ENCODE data around the gene CARMIL1.
"Not testable (repeated sequence)": the region's sequence is repeated elsewhere in the genome, so short reads cannot be mapped to it uniquely, and the experiment has no call there.

CARMIL1 gene

GRCh38 chr6:25411316-25411950, 132.3 kb downstream of the CARMIL1 start:
- DNase-seq (ENCODE audit: low read depth): no peak

- DNase-seq (ENCODE audit: low read depth): no peak
Measured at GRCh38 chr6:25413207-25413905, 134.2 kb downstream of the CARMIL1 start.

- DNase-seq (ENCODE audit: low read depth): no peak
Measured at GRCh38 chr6:25414168-25414567, 135.0 kb downstream of the CARMIL1 start.

DNA sequence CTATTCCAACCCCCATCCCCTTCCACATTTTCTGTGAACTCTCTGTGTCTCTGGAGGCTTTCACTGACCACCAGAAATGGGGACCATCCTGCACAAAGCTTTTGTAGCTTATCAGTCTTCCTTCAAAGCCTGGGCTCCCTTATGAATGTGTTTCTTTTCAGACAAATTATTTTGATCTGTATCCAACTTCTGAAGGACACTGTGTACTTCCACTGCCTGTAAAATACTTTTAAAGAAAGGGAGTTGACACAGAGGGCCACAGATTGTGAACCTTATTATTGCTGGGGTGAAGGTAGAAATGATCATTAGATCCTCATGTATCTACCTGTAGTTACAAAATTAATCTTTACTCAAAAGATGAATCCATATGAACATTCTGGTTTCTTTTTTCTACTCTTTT, 135.6 kb downstream of the CARMIL1 start:
- DNase-seq (ENCODE audit: low read depth): no peak

- DNase-seq (ENCODE audit: low read depth): no peak
Measured at GRCh38 chr6:25415274-25415673, 136.1 kb downstream of the CARMIL1 start.

GRCh38 chr6:25415701-25416100, 136.5 kb downstream of the CARMIL1 start:
- DNase-seq (ENCODE audit: low read depth): no peak

DNA sequence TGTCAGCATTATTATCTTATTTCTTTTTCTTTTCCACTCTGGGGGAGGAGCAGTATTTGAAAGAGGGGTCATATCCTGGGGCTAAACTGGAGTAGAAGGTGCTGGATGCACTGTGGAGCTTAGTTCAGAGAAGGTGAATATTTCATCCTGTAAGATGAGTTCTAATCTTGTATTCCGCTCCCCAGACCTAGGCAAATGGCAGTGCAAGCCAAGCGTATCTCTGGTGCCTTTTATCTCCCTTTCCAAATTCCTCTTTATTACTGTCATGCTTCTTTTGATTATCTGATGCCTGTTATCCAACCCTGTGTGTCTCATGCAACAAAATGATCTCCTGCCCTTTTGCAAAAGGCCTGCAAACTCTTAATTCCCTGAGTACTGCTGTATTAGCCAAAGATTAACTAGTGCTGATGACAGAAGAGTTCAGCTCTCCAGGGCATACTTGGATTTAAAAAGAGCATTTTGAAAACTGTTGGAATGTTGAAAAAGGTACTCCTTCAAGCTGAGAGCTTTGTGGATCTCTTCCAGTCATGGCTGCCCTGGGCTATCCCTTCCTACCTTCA, 138.0 kb downstream of the CARMIL1 start:
- no peak for DNase-seq (ENCODE audit: low read depth)

DNA sequence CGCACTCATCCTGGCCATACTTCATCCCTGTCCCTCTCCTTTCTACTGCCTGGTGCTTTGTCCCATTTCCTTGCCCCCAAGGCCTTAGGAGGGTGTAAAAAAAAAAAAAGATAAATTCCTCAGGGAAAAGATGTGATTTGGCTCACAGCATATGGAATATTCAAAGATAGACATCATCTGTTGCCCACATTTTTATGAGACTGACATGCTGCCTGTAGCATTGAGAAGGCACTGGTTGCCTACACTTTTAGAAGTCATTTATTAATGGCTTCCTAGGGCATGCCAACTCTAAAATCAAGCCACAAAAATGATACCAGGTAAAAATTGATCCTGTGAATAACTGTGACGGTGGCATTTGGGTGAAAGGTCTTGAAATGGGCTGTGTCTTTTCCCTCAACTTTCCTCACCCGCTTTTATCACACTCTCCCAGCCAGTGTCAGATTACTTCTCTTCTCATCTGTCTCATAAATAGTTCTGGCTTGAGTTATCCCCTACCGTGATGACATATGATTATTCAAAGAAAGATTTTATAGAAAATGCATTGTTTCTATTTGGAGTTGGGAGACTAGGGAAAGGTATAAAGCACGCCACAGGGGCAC, 139.4 kb downstream of the CARMIL1 start:
- DNase-seq (ENCODE audit: low read depth): no peak

DNA sequence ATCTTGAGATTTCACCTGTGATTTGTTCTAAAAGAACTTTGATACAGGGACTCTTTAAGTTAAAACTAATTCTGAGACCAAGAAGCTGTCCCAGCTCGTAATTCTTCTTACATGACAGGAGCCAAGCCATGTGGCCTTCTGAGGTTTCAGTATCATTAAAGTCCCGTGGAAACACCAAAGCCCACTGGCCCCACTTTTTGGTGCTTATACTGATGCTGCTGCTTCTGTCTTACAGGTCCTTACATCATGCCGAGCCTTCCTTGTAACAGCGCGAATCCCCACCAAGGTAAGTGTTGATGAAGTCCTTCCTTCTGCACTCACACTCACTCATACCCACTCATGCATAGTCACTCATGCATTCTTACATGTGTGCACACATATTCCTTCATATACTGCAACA, 140.7 kb downstream of the CARMIL1 start:
- no peak for DNase-seq (ENCODE audit: low read depth)

- DNase-seq (ENCODE audit: low read depth): no peak
Measured at GRCh38 chr6:25423358-25423757, 144.2 kb downstream of the CARMIL1 start.

GRCh38 chr6:25424303-25424702, 145.1 kb downstream of the CARMIL1 start:
- no peak for DNase-seq (ENCODE audit: low read depth)

- DNase-seq (ENCODE audit: low read depth): no peak
Measured at GRCh38 chr6:25427549-25427948, 148.4 kb downstream of the CARMIL1 start.

GRCh38 chr6:25428758-25429317, 149.7 kb downstream of the CARMIL1 start:
- DNase-seq (ENCODE audit: low read depth): no peak

DNA sequence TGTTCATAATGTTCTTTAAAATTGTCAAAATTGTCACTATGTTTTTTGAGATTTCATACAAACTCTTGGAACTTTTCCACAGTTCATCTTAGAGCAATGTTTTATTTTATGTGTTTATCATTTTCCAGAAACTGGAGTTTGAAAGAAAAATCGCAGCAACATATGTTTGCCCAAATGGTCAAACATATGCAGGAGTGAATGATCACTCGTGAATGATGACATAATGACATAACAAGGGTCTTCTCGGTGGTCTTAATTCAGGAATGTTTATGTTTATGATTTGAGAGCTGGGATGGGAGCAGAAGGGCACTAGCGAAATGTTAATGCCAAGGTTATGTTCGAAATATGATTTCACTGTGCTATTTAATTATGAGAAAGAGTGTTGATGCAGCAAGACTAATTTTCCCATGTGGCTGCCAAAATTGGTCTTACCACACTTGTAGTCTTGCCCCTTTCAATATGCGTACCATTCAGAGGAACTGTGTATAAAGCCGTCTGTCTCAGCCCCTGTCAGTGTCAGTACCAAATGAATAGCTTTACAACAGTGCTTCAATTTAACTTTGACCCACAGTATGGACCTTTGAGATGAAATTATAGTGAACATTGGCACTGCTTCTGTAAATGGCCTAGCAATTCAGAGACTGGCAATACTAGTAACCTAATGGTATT, 152.3 kb downstream of the CARMIL1 start:
- no peak for DNase-seq (ENCODE audit: low read depth)

GRCh38 chr6:25431975-25432307, 152.8 kb downstream of the CARMIL1 start:
- no peak for DNase-seq (ENCODE audit: low read depth)

DNA sequence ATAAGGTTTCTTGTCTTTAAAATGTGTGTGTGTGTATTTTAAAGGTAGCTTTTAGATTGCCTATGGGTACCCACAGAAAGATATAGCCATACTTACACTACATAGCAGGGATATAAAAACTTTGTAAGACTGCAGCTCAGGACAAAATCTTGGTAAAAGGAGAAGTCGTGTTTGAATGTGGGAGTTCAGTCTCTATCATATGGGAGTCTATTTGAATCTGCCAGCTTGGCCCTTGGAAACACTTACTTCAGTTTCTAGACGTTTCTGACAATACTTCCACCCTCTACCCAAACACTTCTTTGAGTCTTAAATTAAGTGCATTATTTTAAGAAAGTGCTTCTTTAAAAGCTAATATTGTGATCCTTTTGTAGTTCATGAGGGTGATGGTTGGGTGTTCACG, 155.7 kb downstream of the CARMIL1 start:
- DNase-seq (ENCODE audit: low read depth): no peak

GRCh38 chr6:25435416-25435985, 156.3 kb downstream of the CARMIL1 start:
- DNase-seq (ENCODE audit: low read depth): no peak

DNA sequence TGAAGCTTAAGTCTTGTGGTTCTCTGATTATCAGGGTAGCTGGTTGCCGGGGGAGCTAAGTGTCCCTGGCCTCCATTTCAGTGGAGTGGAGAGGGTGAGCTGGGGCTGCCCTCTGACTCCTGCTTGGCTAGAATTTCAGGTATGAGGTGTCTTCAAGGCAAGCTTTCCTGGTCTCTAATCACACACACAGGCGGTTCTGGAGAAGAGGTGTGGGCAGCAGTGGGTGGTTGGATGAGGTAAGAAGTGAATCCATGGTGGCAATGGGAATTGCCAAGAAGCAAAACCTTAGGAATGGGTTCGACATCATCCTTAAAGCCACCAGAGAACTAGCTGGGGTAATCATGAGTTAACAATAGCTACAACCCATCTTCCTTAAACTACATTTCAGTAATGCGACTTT, 157.6 kb downstream of the CARMIL1 start:
- DNase-seq (ENCODE audit: low read depth): no peak

- DNase-seq (ENCODE audit: low read depth): no peak
Measured at GRCh38 chr6:25439368-25439767, 160.2 kb downstream of the CARMIL1 start.

DNA sequence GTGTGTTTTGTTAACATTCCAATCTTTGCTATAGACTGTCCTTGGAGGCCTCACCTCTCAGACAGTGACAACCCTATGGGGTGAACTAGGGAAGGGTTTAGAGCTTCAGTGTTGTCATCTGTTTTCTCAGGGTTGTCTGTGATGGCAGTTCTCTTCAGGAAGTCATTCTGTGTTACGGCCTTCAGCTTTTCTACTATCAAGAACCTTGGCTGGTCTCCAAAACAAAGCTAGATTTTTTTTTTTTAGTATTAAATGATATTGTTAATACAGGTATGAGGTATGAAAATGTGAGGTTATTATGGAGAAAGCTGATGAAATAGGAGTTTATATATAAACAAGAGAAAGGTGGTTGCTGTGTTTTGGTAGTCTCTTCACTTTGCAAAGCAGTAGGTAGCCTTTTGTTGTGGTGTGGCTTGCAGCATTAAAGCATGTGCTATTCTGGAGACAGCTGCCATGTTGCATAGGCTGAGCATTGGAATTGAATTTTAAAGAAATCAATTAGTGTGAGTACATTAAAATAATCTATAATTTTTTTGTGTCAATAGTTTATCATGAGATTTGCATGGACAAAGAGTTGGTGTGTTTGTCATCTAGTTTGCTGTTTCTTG, 162.6 kb downstream of the CARMIL1 start:
- DNase-seq (ENCODE audit: low read depth): no peak

- no peak for DNase-seq (ENCODE audit: low read depth)
Measured at GRCh38 chr6:25442898-25443297, 163.7 kb downstream of the CARMIL1 start.

DNA sequence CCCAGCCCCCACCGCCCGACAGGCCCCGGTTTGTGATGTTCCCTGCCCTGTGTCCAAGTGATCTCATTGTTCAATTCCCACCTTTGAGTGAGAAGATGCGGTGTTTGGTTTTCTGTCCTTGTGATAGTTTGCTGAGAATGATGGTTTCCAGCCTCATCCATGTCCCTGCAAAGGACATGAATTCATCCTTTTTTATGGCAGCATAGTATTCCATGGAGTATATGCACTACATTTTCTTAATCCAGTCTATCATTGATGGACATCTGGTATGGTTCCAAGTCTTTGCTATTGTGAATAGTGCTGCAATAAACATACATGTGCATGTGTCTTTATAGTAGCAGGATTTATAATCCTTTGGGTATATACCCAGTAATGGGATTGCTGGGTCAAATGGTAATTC, 165.3 kb downstream of the CARMIL1 start:
- not testable (repeated sequence) for DNase-seq (ENCODE audit: low read depth)

All from ELR (cell line).